Type B pancreatic cell (in vitro differentiated cells): Measurements from ENCODE around the gene SEMA5A. TPM values are rescaled to one million over a fixed set of nuclear protein-coding genes. Genes with fewer than 3 reads are reported as not detected.

ENCODE experiments used
- DNase-seq: peaks from one replicate; pipeline ENCODE4 v3.0.0; 2021; ENCODE audit warnings: mixed read lengths; ENCODE audit not compliant: unreplicated experiment; ENCODE audit errors: extremely low spot score
- H3K27ac Mint-ChIP-seq: 2 replicates; pipeline ENCODE4 v1.8.0; 2021; ENCODE audit warnings: mild to moderate bottlenecking, mixed read lengths
- H3K27me3 Mint-ChIP-seq: 2 replicates; pipeline ENCODE4 v1.8.0; 2021; ENCODE audit warnings: mixed read lengths
- H3K36me3 Mint-ChIP-seq: 2 replicates; pipeline ENCODE4 v1.8.0; 2021; ENCODE audit warnings: mixed read lengths
- H3K4me1 Mint-ChIP-seq: one replicate; pipeline ENCODE4 v1.8.0; 2021; ENCODE audit warnings: mixed read lengths; ENCODE audit not compliant: unreplicated experiment
- H3K4me3 Mint-ChIP-seq: 2 replicates; pipeline ENCODE4 v1.8.0; 2021; ENCODE audit warnings: mild to moderate bottlenecking, mixed read lengths
- H3K9me3 Mint-ChIP-seq: 2 replicates; pipeline ENCODE4 v1.8.0; 2021; ENCODE audit warnings: mixed read lengths
- total RNA-seq: library from RNA; stranded (reverse); gene quantifications from 2 replicates; pipeline ENCODE4 v1.2.1, GENCODE V29; 2021; ENCODE audit warnings: low replicate concordance
- TF ChIP-seq, protein P1 (sequence below): fragments of 200-600 bp; sonication (generic); conservative IDR thresholded peaks from 2 replicates; pipeline ENCODE4 v1.5.0; 2021; ENCODE audit warnings: antibody characterized with exemption, mild to moderate bottlenecking

The SEMA5A gene
- total RNA-seq, 1 donor from 2014 or later, result 92.9 TPM

DNA sequence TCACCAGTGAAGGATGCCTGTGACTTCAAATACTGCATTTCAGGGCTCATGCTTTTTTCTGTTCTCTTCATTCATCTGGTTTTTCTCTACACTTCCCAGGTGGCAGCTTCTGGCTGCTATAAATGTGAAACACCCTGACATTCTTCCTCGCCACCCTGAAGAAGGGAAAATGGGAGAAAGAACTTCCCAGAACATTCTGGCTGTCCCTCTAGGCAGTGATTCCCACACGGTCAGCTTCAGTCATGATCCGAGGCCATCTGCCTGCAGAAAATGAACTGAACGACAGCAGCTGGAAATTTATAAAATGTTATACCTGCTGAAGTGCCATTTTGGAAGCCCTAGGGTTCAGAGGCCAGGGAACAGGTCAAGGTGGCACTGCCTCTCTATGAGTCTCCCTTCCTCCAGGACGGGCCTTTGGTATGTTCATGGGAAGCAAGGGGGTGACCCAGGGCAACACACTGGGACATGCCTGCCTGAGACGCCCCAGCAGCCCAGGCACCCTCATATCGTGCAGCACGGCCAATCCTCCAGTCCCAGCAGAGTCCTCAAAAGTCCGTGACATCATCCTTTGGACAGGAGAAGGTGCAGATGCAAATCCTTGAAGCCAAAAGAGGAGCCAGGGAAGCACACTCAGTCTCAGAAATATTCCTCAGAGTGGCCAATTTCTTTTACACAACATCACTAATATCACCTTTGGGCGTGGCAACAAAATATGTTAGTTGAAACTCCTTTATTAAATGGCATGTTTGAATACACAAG, 107.1 kb downstream of the SEMA5A start:
- H3K27ac Mint-ChIP-seq, result no peak overlapping the region
- peaks cover 13% of the 10 kb centered on the region for H3K9me3 Mint-ChIP-seq
- peaks cover 38% of the 10 kb centered on the region for H3K36me3 Mint-ChIP-seq
- DNase-seq, result no peak
- H3K4me1 Mint-ChIP-seq, result peaks cover 23% of the 10 kb centered on the region
- TF ChIP-seq, protein P1, sequence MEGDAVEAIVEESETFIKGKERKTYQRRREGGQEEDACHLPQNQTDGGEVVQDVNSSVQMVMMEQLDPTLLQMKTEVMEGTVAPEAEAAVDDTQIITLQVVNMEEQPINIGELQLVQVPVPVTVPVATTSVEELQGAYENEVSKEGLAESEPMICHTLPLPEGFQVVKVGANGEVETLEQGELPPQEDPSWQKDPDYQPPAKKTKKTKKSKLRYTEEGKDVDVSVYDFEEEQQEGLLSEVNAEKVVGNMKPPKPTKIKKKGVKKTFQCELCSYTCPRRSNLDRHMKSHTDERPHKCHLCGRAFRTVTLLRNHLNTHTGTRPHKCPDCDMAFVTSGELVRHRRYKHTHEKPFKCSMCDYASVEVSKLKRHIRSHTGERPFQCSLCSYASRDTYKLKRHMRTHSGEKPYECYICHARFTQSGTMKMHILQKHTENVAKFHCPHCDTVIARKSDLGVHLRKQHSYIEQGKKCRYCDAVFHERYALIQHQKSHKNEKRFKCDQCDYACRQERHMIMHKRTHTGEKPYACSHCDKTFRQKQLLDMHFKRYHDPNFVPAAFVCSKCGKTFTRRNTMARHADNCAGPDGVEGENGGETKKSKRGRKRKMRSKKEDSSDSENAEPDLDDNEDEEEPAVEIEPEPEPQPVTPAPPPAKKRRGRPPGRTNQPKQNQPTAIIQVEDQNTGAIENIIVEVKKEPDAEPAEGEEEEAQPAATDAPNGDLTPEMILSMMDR, result no peak
- no peaks in the 10 kb centered on the region for H3K27me3 Mint-ChIP-seq
- H3K4me3 Mint-ChIP-seq, result no peak overlapping the region

DNA sequence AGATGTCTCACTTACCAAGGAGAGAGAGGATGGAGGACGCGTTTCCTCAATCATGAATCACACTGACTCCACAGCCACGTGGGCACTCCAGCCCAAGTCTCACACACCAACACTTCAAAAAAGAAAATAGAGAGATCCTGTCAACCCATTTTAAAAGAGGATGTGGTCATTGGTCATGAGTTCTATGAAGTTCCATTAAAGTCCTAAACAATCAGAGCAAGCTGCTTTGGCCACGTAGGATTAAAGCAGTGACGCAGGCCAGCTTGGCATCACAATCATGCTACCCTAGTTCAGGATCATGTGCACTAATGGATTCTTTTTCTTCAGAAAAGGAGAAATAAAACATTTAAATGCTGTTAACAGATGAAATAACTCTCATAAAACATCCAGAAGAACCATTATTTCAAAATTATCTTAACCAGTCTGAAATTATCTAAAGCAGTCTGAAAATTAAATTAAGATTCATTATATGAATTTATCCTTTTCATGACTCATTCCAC, 108.1 kb downstream of the SEMA5A start:
- Mint-ChIP-seq H3K27ac (no peak overlapping the region), H3K27me3 (no peaks in the 10 kb centered on the region), H3K9me3 (peaks cover 13% of the 10 kb centered on the region), H3K4me1 (peaks cover 23% of the 10 kb centered on the region), H3K4me3 (no peak overlapping the region), H3K36me3 (peaks cover 34% of the 10 kb centered on the region)
- TF ChIP-seq, protein P1, result no peak
- no peak for DNase-seq

DNA sequence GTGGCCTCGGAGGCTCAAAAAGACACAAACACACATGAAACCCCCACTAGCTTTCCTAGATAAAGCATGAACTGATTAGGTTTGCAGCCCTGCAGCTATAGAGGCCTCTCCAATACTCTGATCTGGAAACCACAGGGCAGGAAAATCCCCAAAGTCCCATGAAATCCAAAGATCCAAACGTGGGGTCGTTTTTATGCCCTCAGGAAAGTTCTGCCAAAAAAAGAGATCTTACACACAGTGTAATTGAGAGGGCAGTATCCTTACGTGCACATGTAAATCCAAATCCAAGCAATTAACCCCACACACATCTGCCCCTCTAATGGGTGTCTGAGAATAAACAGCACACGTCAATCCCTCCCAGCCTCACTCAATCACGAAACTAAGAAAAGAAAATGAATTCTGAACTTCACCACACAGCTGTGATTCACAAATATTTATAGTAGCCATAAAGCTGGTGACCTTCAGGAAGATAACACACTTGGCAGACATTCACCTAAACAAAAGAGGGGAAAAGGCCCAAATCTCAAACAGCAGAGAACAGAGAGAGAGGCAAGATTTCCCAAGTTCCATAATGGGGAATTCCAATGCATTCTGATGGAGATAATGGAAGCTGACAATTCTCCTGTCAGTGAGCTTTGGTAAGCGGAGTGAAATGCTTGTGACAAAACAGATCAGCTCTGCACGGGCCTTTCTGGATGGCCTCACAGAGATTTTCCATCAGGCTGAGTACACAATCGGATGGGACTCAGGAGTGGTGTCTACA, 114.2 kb downstream of the SEMA5A start:
- H3K27ac Mint-ChIP-seq, result peak overlapping the region; percentile 13
- TF ChIP-seq, protein P1, result no peak
- no peaks in the 10 kb centered on the region for H3K9me3 Mint-ChIP-seq
- no peak for DNase-seq
- peaks cover 8% of the 10 kb centered on the region for H3K36me3 Mint-ChIP-seq
- H3K27me3 Mint-ChIP-seq, result no peaks in the 10 kb centered on the region
- H3K4me3 Mint-ChIP-seq, result peak overlapping the region; percentile 34
- H3K4me1 Mint-ChIP-seq, result peaks cover 18% of the 10 kb centered on the region

DNA sequence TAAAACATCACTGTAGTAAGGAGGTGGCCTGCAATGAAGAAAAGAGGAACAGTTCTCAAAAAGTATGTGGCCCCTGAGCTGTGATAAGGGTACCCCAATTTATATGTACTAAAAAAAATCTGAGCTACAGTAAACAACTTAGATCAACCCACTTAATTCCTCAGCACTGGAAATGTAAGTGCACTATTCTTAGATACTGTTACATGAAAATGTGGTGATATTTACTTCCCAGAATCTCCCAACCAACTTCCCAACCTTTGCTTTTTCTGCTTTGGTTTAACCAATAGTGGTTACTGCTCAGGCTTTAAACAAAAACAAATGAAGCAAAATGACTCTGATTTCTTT, 114.8 kb downstream of the SEMA5A start:
- peaks cover 2% of the 10 kb centered on the region for H3K36me3 Mint-ChIP-seq
- H3K4me3 Mint-ChIP-seq, result peak overlapping the region; percentile 34
- no peaks in the 10 kb centered on the region for H3K27me3 Mint-ChIP-seq
- no peaks in the 10 kb centered on the region for H3K9me3 Mint-ChIP-seq
- no peak for DNase-seq
- H3K27ac Mint-ChIP-seq, result peak overlapping the region; percentile 13
- peaks cover 18% of the 10 kb centered on the region for H3K4me1 Mint-ChIP-seq
- TF ChIP-seq, protein P1, result no peak

DNA sequence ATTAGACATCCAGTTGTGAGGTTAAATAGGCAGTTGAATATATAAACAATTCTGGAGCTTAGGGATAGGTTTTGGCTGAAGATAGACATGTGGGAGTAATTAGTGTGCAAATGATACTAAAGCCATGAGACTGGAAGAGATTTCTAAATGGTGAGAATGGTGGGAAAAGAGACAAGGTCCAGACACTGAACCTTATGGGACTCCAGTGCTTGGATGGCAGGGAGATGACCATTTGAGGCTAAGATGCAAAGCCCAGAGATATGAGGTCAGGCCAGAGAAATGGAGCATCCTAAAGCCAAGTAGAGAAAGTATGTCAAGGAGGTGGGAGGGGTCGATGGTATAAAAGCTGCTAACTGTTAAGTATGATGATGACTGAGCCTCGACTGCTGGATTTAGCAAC, 115.6 kb downstream of the SEMA5A start:
- H3K9me3 Mint-ChIP-seq, result no peaks in the 10 kb centered on the region
- H3K27ac Mint-ChIP-seq, result no peak overlapping the region
- H3K4me1 Mint-ChIP-seq, result peaks cover 19% of the 10 kb centered on the region
- H3K4me3 Mint-ChIP-seq, result no peak overlapping the region
- H3K36me3 Mint-ChIP-seq, result no peaks in the 10 kb centered on the region
- TF ChIP-seq, protein P1, result no peak
- DNase-seq, result no peak
- H3K27me3 Mint-ChIP-seq, result no peaks in the 10 kb centered on the region
